GM13977 (cell line): ENCODE data around the gene PLEKHF1.

Experiments used
- DNase-seq: peaks from one replicate; pipeline ENCODE4 v3.0.0; 2012; ENCODE audit warnings: low spot score
- in situ Hi-C: fragments of 300-500 bp; cut with MboI; formaldehyde crosslinking; loops from one replicate; pipeline ENCODE4 v1.12.0; 2022; ENCODE audit warnings: low sequenced_read_pairs, low pct_unique_long_range_greater_than_20kb, mixed read lengths, inconsistent platforms; ENCODE audit not compliant: unreplicated experiment
- TF ChIP-seq, protein P1 (sequence below): IDR thresholded peaks from 2 replicates; pipeline ENCODE4 v1.5.1; 2012; ENCODE audit warnings: mild to moderate bottlenecking, control low read depth; ENCODE audit not compliant: insufficient read depth; ENCODE audit errors: extremely low read depth, missing control alignments

Gene PLEKHF1, protein sequence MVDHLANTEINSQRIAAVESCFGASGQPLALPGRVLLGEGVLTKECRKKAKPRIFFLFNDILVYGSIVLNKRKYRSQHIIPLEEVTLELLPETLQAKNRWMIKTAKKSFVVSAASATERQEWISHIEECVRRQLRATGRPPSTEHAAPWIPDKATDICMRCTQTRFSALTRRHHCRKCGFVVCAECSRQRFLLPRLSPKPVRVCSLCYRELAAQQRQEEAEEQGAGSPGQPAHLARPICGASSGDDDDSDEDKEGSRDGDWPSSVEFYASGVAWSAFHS

DNA sequence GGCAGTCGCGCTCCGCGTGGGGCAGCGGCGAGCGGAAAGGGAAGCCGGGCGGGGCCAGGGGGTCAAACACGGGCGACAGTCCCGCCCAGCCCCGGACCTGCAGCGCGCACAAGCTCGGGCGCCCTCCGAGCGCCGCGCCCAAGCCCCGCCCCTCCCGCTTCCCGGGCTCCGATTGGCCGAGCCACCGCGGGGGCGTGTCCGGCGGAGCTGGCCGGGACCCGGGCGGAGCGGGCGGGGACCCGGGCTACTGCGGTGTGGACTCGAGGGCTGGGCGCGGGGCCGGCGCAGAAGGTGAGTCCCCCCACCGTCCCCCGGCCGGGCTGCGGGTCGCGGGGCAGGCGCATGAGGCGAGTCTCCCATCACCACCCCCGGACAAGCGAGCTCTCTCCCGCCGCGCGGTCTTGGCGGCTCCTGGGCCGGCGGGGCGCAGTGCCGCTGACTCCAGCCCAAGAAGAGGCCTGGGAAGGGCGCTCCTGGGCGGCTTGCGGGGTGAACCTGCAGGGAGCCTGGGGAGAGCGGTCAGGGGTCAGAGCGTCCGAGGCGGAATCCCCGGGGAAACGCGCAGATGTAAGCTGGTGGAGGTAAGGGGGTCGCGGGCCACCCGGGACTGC, at the start of gene PLEKHF1:
Gene PLEKHF1 (plus strand): TSS at position 247 of the 611 bp plus-strand sequence. CDS start 8,379 bp downstream, outside the sequence.
- TF ChIP-seq, protein P1, sequence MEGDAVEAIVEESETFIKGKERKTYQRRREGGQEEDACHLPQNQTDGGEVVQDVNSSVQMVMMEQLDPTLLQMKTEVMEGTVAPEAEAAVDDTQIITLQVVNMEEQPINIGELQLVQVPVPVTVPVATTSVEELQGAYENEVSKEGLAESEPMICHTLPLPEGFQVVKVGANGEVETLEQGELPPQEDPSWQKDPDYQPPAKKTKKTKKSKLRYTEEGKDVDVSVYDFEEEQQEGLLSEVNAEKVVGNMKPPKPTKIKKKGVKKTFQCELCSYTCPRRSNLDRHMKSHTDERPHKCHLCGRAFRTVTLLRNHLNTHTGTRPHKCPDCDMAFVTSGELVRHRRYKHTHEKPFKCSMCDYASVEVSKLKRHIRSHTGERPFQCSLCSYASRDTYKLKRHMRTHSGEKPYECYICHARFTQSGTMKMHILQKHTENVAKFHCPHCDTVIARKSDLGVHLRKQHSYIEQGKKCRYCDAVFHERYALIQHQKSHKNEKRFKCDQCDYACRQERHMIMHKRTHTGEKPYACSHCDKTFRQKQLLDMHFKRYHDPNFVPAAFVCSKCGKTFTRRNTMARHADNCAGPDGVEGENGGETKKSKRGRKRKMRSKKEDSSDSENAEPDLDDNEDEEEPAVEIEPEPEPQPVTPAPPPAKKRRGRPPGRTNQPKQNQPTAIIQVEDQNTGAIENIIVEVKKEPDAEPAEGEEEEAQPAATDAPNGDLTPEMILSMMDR, result peak; percentile 24
- in situ Hi-C loops, result no loop called here

DNA sequence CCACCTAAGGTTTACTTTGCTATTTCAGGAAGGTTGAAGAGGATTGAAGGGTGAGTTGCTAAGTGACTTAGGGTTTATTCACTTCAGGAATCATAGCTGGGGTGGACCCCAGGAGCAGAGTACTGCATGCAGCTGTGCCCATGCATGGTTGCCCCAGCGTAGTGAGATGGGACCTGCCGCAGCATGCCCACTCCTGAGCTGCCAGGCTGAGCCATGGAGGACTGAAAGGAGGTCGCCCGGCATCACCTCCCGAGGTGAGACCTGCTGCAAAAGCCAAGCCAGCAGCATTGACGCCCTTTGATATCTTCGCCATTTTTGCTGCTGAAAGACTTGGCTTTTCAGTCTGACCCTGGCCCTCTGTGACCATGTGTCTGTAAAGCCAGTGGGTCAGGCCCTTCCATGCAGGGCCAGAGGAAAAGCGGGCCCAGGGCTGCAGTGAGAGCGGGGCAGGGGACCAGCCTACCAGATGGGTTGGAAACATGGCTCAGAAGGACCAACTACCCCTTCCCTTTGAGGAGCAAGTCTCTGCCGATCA, 49.3 kb upstream of the PLEKHF1 start:
- in situ Hi-C loops, result no loop called here
- TF ChIP-seq, protein P1, result no peak

More for the DNA sequence above, at the start of gene PLEKHF1:
- DNase-seq, result peak; percentile 95

DNA sequence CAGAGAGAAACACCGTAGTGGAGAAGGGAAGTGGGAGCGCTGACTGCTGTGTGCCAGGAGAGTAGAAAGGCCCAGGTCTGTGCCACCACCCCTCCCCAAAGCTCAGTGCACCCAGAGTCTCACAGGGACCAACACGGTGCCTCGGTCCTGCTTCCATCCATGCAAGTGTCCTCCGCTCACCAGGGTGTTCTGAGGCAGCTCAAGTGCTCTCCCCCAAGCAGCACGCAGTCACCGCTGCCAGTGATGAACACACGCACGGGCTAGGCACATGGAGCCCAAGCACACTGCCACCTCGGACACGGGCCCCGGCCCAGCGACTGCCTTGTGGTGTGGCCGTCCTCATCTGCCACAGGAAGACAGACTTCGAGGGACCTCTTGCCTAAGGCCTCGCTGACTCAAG, 48.7 kb upstream of the PLEKHF1 start:
- TF ChIP-seq, protein P1, result no peak
- in situ Hi-C loops, result no loop called here
- DNase-seq, result no peak

More for the DNA sequence above, 49.3 kb upstream of the PLEKHF1 start:
- DNase-seq, result no peak

DNA sequence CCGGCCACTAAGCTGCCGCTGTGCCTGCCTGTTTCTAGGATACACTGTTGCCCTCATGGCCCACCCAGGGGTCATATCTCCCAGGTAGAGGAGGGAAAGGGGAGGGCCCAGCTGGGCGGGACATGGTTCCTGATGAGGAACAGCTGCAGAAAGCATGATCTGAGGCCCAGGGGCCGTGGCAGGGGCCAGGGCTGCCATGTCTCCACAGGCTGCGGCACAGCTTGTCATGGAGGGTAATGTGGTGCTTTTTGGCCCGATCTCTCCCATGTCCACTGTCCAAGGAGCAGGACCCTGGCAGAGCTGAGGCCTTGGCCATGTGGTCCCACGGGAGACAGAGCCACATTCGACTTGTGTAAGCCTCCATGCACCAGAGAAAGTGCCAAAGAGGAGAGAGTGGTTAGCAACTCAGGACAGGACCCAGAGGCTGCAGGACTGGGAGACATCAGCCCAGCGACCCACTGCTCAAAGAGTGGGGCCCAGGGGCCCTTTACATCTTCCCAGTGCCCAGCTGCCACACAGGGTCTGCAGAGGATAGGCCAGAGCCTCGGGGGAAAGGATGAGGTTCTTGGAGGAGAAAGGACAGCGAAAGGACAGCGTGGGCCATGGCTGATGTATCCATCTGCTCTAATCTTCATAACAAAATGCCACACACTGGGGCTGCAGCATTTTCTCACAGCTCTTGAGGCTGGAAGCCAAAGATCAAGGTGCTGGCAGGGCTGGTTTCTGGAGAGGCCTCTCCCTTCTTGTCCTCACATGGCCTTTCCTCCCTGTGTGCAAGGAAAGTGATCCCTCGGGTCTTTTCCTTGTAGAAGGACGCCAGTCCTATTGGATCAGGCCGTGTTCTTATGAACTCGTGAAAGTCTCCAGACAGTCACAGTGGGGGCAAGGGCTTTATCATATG, 47.6 kb upstream of the PLEKHF1 start:
- TF ChIP-seq, protein P1, result no peak
- in situ Hi-C loops, result no loop called here
- DNase-seq, result no peak

DNA sequence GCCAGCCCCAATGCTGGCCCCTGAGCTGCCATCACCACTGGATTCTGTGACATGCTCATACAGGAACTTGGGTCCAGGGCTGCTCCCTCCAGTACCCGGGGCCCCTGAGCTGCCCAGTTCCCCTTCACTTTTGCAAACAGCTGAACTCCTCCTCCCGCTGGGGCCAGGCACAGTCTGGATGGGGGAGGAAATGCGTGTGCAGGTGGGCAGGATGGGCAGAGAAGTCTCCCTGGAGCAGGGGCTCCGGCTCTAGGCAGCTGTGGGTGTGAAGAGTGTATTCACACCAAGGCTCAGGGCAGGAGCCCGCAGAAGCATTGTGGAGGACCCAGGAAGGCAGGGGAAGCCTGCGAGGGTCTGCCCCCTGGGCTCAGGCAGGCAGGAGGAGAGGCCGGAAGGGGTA, 46.8 kb upstream of the PLEKHF1 start:
- DNase-seq, result no peak
- TF ChIP-seq, protein P1, result no peak
- in situ Hi-C loops, result no loop called here

DNA sequence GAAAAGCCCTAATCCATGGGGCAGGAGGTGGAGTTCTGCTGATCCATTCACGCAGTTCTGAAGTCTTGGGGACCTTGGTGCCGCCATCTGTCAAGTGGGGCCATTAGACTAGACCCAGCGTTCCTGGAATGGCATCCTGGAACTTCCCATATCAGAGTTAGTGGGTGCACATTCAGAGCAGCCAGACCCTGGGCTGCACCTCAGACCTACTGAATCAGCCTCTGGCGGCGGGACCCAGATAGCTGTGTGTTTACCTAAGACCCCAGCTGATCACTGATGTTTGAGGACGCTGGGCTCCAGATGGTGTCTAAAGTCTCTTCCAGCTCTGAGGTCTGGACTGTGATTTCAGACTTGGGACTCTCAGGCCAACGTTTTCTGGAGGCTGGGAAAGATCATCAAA, 46.4 kb upstream of the PLEKHF1 start:
- TF ChIP-seq, protein P1, result no peak
- DNase-seq, result no peak
- in situ Hi-C loops, result no loop called here
